Lung (tissue), 12 donors: Measurements from ENCODE around the gene BABAM1. TPM values are rescaled to one million over a fixed set of nuclear protein-coding genes. Genes with fewer than 3 reads are reported as not detected.
A peak's percentile ranks its signal among the peaks of the same experiment; 100 is the strongest.

Experiments
- ATAC-seq: fragments of 200-7000 bp; cut with Tn5 transposase; one replicate; pipeline ENCODE4 v1.9.1; 2020; ENCODE audit warnings: moderate number of reproducible peaks; ENCODE audit not compliant: insufficient read depth, low FRiP score
- DNase-seq, 3 donors: peaks; one replicate each; pipeline ENCODE4 v3.0.0-alpha.2; 2013 to 2017
- H3K27ac ChIP-seq, 2 donors: one replicate each; pipeline ENCODE4 v1.5.1; 2013; ENCODE audit warnings: mild to moderate bottlenecking in 2 of 2, moderate library complexity in 2 of 2, control low read depth in 1 of 2, inconsistent platforms in 1 of 2, low read depth in 1 of 2, low read length in 1 of 2
- H3K27me3 ChIP-seq, 3 donors: one replicate each; pipeline ENCODE4 v1.5.1; 2013; ENCODE audit warnings: low read length in 2 of 3; ENCODE audit not compliant: control insufficient read depth in 3 of 3, insufficient read depth in 3 of 3
- H3K36me3 ChIP-seq, 4 donors: one replicate each; pipeline ENCODE4 v1.5.1; 2013; ENCODE audit warnings: low read length in 4 of 4, mild to moderate bottlenecking in 1 of 4, moderate library complexity in 1 of 4; ENCODE audit not compliant: control insufficient read depth in 4 of 4, insufficient read depth in 4 of 4
- H3K4me1 ChIP-seq, 5 donors: one replicate each; pipeline ENCODE4 v1.5.1; 2013; ENCODE audit warnings: low read length in 5 of 5, mild to moderate bottlenecking in 2 of 5, moderate library complexity in 1 of 5; ENCODE audit not compliant: control insufficient read depth in 5 of 5, insufficient read depth in 5 of 5
- H3K4me3 ChIP-seq: one replicate; pipeline ENCODE4 v1.5.1; 2013; ENCODE audit warnings: mild to moderate bottlenecking, control low read depth, moderate library complexity
- H3K9ac ChIP-seq, 2 donors: one replicate each; pipeline ENCODE4 v1.5.1; 2013; ENCODE audit warnings: low read length in 2 of 2, control low read depth in 1 of 2; ENCODE audit not compliant: insufficient read depth in 1 of 2
- H3K9me3 ChIP-seq, 4 donors: one replicate each; pipeline ENCODE4 v1.5.1; 2013; ENCODE audit warnings: low read length in 3 of 4, mild to moderate bottlenecking in 1 of 4, moderate library complexity in 1 of 4; ENCODE audit not compliant: control insufficient read depth in 4 of 4, insufficient read depth in 3 of 4
- CTCF ChIP-seq: IDR thresholded peaks from 2 replicates; pipeline ENCODE4 v1.5.1; 2012; ENCODE audit warnings: mild to moderate bottlenecking; ENCODE audit errors: control extremely low read depth, extremely low read depth
- WGBS, 2 donors: extraction: QIAGEN DNeasy Blood & Tissue Kit; methylation state at CpG; one replicate each; pipeline ENCODE4 v1.1.7; 2013; 5-methylcytosine and 5-hydroxymethylcytosine counted together
- polyA plus RNA-seq, 2 donors: library from polyadenylated mRNA; stranded (reverse); fragments of 200-250 nt; gene quantifications; one replicate each; pipeline ENCODE4 v1.2.1, GENCODE V29; 2013
- total RNA-seq, 2 donors: library from RNA; depleted of rRNA in 1 of 2; stranded (reverse); fragments of >200 nt in 1 of 2; gene quantifications; one replicate each; pipeline ENCODE4 v1.2.1, GENCODE V29; 2014 to 2021
- donor health status: control.
- donor health status: control.
- donor health status: Bipolar disorder and iron deficiency.
- donor health status: healthy.
- donor health status: DM: yes; HTN: yes; CAD: no.

Gene BABAM1
- total and polyA plus RNA-seq, 4 donors: 52.4 to 75.1 (median 63.4) TPM

GRCh38 chr19:17249887-17250548, 17.2 kb upstream of the BABAM1 start:
- 84 to 95% methylated on average over 12 to 15 of the region's 15 CpGs for WGBS, 2 donors
- no peak overlapping the region for H3K4me3 ChIP-seq
- H3K9ac ChIP-seq: no peak overlapping the region
- H3K27me3 ChIP-seq: no peaks in the 10 kb centered on the region
- H3K27ac ChIP-seq: peak overlapping the region in 1 of 2 donors; percentile 45
- H3K9me3 ChIP-seq: no peaks in the 10 kb centered on the region
- no peak for TF ChIP-seq CTCF
- H3K4me1 ChIP-seq: peaks cover 0 to 15% (median 9%) of the 10 kb centered on the region in 5 donors
- H3K36me3 ChIP-seq: peaks cover 0 to 2% (median 0%) of the 10 kb centered on the region in 4 donors
- DNase-seq (no peak), ATAC-seq (no peak)

DNA sequence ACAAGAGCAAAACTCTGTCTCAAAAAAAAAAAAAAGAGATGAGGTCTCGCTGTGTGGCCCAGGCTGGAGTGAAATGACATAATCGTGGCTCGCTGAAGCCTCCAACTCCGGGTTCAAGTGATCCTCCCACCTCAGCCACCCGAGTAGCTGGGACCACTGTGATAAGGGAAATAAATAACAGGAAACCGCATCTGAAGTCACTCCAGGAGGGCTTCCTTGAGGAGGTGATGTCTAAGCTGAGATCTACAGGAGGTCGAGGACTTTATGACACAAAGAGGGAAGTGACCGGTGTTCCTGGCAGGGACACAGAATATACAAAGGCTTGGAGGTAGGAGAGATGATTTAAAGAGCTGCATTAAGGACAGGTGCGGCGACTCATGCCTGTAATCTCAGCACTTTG, 12.6 kb upstream of the BABAM1 start:
- Histone ChIP-seq H3K9me3 (peaks cover 0 to 5% (median 0%) of the 10 kb centered on the region in 4 donors), H3K9ac (no peak overlapping the region), H3K4me1 (peaks cover 0 to 4% (median 0%) of the 10 kb centered on the region in 5 donors), H3K4me3 (no peak overlapping the region), H3K27ac (peak overlapping the region in 1 of 2 donors; percentile 46), H3K27me3 (no peaks in the 10 kb centered on the region), H3K36me3 (peaks cover 0 to 9% (median 0%) of the 10 kb centered on the region in 4 donors)
- ATAC-seq: no peak
- DNase-seq: no peak
- TF ChIP-seq CTCF: no peak
- 75 to 82% methylated on average over 10 of the region's 10 CpGs for WGBS, 2 donors

DNA sequence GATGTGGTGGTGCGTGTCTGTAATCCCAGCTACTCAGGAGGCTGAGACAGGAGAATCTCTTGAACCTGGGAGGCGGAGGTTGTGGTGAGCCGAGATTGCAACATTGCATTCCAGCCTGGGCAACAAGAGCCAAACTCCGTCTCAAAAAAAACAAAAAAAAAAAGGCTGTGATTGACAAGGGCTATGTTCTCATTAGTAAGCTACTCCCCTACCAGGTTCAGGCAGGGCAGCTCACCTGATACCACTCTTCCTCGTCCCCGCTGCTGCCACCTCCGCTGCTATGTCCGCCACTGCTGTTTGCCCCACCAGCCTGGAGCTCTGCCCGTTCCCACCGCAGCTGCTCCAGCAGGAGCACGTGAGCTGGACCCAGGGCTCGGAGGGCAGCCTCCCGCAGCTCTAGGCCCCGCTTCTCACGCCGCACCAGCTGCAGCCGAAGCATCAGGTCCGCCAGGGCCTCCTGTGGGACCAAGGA, 12.1 kb upstream of the BABAM1 start:
- no peak overlapping the region for H3K9ac ChIP-seq
- no peak for TF ChIP-seq CTCF
- no peaks in the 10 kb centered on the region for H3K27me3 ChIP-seq
- H3K9me3 ChIP-seq: peaks cover 0 to 5% (median 0%) of the 10 kb centered on the region in 4 donors
- H3K4me1 ChIP-seq: peaks cover 0 to 4% (median 0%) of the 10 kb centered on the region in 5 donors
- 68 to 76% methylated on average over 18 of the region's 18 CpGs for WGBS, 2 donors
- DNase-seq (no peak), ATAC-seq (peak; percentile 40)
- H3K36me3 ChIP-seq: peaks cover 0 to 9% (median 0%) of the 10 kb centered on the region in 4 donors
- H3K4me3 ChIP-seq: no peak overlapping the region
- H3K27ac ChIP-seq: peak overlapping the region in 1 of 2 donors; percentile 80
